RPMI7951 (cell line): Measurements from ENCODE around the gene RAB7B. TPM values are rescaled to one million over a fixed set of nuclear protein-coding genes. Genes with fewer than 3 reads are reported as not detected.

Experiments
- DNase-seq: peaks from one replicate; pipeline ENCODE4 v3.0.0-alpha.2; 2012; ENCODE audit warnings: low read depth
- total RNA-seq: library from RNA; depleted of rRNA; stranded (reverse); fragments of >200 nt; shearing (Covaris generic); gene quantifications from 2 replicates; pipeline ENCODE4 v1.2.3, GENCODE V29; 2014

RAB7B gene
- total RNA-seq, 1 experiment from 2014 or later: 0.96 TPM

DNA sequence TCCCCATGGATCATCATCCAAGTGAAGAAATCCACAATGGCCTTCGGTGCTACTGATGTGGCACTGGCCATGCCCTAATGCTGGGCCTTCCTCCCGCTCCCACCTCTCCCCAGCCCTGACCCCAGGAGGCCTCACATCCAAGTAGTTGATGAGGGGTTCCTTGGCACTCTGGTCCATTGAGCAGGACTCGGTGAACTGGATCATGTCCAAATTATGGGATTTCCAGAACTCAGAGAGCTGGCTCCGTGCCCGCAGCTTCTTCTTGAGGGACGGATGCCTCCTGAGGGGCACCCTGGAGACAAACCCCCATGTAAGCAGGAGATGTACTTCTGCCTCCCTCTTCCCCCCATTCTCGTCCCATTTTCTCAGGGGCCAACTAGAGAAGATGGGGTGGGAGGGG, 19.6 kb upstream of the RAB7B start:
- no peak for DNase-seq

DNA sequence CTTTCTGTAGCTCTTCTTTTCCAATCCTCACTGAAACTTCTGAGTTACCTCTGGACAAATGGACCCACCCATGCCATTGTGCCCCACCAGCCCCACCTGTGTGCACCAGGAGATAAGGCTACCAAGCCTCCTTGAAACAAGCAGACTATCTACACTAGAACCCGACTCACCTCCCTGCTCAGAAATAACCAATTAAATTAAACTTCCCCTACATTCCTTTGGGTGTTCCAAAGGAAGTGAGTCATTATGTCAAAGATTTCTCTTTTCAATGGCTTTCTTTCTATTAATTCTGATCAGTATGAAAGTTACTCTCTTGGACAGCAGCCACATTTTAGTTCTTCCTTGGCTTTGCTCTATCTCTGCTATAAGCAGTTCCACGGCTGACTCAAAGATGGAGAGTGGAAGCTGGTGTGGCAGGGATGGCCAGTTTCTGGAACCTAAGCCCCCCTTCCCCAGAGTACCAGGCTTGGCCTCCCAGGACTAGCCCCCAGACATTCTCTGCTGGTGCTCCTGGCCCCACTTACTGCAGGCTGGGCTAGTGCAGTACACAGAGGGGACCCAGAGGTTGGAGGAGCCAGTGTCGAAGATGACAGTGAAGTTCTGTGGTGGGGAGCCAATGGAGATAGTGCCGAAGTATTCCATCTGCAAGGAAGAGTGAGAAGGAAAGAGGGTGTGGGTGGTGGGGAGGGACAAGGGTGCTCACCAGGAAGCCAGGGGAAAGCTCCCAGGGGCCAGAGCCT, 18.6 kb upstream of the RAB7B start:
- DNase-seq: peak; percentile 51

DNA sequence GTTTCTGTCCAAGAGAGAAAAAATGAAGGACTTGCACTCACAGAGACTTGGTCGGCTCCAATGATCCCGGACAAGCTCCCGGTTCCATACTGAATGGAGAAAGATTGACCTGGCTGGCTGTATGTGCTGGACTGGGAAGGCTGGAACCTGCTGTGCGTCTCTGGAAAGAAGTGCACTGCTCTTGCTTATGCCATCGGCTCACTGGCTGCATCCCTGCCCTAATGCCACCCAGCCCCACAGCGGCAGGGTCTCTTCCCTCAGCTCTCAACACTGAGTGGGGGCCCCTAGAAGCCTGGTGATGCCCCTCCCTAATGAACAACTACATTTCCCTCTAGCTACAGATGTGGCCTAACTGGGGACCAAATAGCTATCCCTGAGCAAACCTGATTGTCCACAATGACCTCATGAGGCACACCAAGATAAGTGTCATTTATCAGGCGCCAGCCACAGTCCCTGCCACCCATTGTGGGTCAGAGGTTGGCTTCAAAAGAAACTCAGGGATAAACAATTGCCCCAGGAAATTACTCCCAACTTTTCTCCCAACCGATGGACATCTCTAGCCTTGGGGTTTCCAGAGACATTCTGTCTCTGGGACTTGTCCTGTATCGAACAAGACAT, 17.9 kb upstream of the RAB7B start:
- DNase-seq: no peak

DNA sequence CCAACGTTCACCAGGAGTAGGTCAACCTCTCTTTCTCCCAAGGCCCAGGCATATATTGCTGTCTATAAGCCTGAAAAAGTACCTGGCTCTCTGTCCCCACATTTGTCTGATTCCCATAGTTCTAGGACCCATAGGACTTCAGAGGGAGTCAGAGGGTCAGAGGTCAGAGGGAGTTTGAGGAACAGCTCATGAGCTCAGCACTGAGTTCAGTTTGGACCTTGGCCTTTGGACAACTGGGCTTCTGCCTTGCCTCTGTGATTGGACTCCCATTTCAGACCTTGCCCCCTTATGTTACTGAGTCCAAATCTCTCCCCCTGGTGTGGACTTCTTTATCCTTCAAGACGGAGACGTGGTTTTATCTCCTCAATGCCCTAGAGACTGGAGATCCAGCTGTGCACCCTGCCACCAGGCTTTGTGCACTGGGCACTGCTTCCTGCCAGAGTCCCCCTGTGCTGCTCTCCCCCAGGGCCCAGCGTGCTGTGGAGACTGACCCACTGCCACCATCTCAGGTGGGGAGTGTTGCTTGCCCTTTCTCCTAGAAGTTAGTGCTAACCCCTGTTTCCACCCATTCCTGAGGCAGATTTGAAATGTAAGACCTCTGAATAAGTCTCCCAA, 17.3 kb upstream of the RAB7B start:
- no peak for DNase-seq

DNA sequence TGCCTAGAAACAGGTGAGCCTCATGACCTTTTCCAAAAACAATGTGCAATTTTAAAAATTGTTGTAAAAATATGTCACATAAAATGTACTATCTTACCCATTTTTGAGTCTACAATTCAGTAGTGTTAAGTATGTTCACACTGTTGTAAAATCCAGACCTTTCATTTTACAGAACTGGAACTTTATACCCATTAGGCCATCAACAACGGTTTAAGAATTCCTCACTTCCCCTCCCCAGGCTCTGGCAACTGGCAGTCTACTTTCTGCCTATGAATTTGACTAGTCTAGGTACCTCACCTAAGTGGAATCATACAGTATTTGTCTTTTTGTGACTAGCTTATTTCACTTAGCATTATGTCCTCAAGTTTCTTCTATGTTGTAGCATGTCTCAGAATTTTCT, 11.9 kb upstream of the RAB7B start:
- DNase-seq: no peak

DNA sequence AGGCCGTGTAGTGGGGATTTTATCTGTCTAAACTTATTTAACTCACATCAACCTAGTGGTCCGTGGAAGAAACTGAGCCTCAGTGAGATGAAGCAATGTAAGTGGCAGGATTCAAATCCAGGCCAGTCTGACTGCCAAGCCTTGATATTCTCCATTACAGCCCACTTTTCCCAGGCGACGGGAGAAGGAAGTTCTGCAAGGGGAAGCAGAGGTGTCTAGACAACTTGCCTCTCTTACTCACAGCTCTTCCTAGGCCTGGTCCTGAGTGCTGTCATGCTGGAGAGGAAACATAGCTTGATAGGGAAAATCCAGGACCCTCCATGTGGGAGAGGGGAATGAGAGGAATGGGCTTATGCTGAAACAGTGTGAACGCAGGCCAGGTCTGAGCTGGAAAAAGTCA, 11.4 kb upstream of the RAB7B start:
- no peak for DNase-seq

DNA sequence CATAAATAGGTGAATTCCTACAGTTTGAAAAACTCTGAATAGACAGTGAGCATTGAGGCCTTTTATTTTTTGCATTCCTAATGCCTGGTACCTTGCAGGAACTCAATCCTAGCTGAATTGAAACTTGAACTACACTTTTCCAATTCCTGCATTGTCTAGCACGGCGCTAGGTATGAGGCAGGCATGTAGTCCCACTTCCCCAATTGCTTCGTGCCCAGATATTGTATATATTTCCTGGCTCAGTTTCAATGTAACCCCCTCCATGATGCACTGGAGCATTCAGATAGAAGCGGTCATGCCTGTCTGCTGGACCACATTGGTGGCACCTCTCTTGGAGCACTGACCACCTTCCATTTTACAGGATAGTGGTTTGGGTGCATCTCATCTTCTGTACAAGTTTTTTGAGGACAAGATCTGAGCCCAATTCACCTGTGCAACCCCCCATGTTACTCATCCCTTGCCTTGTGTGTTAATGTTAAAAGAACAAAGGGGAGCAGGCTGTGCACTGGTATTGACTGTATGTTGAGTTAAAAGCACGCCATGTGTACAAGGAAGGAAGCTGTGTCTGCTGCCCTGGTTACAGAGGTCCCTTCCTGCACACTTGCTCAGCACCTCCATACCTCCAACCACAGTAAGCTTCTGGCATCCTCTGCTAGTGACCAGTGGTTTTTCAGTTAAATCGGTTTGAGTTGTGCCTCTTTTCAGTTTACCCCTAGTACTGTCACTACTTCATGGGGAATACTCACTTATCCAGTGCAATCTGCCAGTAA, 10.0 kb upstream of the RAB7B start:
- no peak for DNase-seq

DNA sequence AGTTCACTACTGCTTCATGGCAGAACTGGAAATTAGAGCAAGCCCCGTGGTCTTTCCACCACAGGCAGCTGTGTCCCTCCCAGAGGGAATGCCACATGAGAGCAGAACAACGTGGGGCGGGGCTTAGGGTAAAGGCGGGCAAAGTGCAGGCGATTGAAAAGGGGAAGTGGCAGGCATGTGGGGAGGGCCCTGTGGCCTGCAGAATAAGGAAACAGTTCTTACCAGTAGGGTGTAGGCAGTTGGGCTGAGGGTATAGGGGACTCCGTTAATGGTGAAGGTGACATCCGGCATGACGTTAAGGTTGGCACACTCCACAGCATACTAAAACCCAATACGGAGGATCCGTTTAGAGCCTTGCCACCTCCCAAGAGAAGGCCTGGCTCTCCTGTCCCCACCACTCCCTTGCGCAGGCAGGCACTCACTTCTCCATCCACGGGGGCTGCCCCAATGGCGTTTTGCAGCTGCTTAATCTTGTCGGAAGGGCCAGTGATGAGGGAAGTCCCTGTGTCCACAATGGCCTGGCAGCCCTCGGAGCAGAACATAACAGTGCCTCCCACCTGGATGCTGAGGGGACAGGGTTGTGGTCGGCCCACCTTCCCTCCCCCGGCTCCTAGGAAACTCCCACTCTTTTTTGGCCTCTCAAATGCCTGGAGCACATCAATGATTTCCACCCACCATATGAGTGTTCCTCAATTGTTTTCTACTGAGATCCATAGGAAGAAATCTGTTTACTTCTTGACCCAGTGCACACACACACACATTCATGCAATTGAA, 9.1 kb upstream of the RAB7B start:
- no peak for DNase-seq

DNA sequence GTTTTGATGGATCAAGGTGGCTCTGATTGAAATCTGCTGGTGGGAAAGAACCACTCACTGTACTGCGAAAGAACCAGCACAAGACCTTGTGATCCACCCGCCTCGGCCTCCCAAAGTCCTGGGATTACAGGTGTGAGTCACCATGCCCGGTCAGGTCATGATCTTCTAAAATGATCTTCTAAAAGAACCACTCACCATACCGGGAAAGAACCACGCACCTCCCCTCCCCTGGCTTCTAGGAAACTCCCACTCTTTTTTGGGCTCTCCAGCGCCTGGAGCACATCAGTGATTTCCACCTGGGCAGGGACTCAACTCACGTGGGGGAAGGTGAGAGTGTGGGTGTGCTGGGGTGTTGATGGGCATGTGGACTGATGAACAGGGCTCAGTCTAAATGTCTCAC, 7.9 kb upstream of the RAB7B start:
- no peak for DNase-seq

DNA sequence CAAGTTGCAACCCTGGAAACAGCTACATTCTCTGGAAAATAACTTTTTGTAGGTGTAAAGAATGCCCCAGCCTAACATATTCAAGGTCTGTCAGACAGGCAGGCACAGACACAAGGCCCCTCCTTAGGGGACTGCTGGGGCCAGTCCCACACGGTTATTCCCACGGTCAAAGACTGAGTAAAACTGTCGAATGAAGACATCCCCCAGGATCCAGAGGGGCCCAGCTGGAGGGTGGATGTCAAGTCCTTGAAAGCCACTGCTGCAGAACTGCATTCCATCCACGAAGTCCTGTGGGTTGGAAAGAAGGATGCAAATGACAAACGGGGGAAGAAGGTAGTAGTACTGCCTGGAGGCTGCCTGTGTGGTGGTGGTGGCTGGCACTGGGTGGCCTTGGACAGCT, 6.9 kb upstream of the RAB7B start:
- DNase-seq: no peak

DNA sequence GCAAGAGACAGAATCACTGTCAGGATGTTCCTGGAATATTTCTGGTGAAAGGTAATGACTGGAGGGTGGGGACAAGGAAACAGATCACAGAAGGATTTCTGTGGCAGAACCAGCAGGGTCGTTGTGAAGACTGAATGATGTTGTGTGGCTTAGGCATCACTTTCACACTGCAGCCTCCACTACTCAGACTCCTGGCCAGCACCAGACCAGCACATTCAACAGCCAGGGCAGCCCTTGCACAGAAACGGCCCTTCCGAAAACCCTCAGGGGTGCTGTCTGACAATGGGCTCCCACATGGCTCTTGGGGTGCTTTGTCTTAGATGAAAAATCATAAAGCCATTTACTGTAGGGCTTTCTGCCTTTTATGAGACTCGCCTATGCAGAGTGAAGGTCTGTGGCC, 3.8 kb upstream of the RAB7B start:
- no peak for DNase-seq

DNA sequence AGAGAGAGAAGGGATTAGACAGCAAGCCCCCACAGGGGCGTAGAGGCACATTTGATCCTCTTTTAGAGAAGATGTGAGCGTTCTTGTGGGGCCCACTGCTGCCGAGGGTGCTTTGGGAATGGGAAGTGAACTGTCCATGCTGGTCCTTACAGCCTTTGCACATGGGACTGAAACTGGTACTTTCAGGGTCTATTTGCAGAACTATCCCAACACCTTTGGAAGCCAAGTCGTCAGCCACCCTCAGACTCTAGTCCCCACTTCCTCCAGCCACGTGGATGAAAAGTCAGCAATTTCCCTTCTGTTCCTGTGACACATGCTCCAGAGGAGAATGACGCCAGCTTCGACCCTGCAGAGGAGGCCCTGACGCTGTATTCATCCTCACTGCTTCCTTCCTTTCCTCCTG, 2.6 kb upstream of the RAB7B start:
- DNase-seq: no peak

DNA sequence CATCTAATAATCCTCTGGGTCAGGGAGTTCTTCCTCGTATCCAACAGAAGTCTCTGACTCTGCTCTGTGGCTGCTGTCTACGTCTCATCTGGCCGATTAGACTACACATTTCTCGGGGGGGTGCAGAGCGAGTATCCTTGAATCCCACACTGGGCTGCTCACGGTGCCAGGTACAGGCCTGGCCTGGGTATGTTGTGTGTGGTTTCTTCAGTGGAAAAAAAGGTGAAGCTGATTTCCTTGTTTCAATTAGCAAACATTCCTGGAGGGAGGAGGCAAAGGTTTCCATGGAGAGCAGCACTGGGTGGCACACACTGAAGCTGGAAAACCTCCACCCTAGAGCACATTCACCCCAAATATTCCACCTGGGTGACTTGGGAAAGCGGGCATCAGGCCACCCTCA, 2.0 kb upstream of the RAB7B start:
- no peak for DNase-seq

DNA sequence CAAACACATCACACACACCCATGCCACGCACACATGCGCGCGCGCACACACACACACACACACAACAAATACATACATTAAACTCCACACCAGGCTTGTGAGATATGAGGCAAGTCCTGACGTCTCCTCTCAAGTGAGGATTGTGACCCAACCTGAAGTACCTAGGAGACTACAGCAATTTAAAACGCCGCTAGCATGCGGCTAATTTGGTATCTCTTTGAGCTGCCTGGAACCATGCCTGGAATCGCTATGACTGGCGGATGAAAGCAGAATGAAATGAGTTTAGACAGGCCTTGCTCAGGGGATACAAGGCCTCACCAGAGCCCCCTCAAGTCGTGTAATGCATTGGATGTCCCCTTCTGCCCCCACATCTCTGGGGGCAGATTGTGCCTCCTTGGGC, 1.6 kb upstream of the RAB7B start:
- DNase-seq: no peak

DNA sequence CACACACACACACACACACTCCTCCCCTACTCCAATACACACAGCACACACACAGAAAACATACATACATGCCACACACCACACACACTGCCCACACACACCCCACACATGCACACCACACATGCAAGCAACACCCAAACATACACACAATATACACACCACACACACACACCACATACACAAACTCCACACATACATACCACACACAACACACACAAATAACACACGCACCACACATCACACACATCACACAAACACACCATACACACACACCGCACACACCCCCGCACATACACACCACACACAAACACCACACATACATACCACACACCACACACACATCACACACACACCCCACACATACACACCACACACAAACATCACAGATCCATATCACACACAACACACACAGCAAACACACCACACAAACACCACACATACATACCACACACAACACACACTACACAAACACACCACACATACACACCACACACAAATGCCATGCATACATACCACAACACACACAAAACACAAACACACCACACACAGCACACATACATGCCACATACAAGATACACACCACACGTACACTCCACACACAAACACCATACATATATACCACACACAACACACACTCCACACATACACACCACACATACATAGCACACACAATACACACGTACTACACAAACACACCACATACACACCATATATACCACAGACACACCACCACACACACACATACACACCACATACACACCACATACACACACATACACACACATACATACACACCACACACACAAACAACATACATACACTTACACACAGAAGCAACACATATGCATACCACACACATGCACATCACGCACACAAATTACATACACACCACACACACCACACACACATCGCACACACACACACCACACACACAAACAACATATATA, 932 bp upstream of the RAB7B start:
- DNase-seq: no peak

DNA sequence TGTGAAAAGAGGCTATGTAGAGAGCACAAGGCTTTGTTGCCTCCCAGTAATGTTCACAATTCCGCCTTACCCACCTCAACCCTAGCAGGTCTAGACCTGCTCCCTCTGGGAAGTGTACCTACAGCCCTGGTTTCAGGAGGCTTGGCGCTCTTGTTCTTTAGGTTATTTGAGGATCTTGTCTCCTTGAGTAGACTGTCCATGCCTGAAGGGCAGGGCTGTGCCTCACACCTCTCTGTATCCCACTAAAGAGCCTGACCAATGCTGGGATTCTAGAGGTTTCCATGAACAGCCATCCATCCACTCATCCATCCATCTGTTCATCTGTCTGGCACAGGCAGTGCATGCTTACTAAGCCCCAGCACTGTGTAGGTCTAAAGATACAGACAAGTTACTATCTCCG, 1.0 kb downstream of the RAB7B start:
- no peak for DNase-seq

DNA sequence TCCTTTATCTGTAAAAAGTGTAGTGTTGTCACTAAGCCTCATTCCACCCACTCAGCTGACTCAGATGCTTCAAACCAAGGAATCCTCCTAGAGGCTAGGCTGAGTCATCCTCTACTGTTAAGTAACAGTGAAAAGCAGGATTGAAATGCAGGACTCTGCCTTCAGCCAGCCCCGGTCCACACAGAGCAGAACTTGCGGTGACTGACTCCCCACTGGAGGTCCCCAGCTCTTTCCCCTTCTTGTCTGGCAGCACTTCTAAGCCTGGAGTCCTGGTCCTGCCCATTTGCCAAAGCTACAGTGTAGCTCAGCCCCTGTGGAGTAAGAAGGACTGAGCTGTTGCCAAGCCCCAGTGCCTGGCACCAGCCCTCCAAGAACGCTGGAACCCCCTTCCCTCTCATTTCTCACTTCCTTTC, 1.7 kb downstream of the RAB7B start:
- DNase-seq: peak; percentile 92

DNA sequence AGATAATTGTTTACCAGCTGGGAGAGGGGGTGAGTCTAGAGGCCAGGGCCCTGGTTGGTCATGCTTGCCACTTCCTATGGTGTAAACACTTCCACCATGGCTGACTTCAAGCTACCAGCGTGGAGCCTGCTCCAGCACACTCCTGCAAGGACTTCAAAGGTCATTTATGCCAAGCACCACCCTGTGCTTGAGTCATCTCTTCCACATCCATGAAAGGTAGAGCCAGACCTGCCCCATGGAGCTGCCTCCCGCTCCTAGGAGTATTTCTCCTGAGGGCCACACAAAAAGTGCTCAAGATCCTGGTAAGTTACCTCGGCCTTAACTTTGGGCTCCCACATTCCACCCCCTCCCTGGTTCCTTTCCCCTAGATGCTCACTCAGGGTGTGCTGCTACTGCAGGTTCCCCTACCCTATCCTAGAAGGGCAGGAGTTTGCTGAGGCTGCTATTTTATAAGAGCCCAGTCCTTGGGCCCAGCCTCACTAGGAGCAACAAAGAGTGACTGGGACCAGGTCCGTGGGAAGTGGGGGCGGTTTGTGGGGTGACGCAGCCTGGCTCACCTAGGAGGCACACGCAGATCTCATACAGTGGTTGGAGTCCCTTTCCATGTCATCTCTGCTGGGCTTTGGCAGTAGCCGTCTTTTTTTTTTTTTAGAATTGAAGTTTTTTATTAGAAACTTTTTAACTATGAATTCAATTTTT, 2.4 kb downstream of the RAB7B start:
- DNase-seq: peak; percentile 45

DNA sequence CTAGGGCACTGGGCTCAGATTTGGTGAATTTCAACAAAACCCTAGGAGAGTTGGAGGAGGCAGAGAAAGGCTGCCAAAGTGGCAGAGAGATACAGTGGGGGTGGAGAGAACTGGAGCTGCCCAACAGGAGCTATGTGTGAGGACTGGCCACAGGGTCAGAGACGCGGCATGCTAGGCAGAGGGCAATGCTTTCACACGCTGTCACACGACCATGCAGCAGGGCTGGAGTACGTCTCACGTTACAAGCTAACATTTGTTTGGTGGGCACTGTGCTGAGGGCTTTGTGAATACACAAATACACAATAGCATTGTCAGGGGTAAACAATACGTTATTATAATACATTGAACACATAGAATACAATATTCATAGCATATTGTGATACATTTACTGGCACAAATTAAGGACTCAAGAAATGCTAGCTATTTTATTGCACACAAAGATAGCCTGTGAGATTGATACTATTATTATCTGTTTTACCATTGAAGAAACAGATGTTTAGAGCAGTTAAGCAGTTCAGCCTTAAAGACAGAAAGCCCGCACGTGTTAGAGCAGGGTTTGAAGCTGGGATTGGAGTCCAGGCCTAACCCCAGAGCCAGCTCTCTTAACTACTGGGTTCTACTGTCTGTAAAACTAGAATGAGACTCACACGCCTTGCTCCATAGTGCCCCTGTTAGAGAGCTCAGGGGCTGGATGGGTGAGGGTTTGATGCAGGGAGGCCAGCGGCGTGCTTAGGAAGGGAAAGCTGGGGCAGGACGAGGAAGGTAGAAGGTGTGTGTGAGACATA, 4.5 kb downstream of the RAB7B start:
- no peak for DNase-seq
